Liver (tissue), 9 donors: ENCODE data around the gene MTCH2. TPM values are rescaled to one million over a fixed set of nuclear protein-coding genes. Genes with fewer than 3 reads are reported as not detected.

Experiments
- DNase-seq: peaks from one replicate; pipeline ENCODE4 v3.0.0-alpha.2; 2017; ENCODE audit warnings: low spot score
- H3K27ac ChIP-seq, 2 donors: one replicate each; pipeline ENCODE4 v1.7.0; 2013; ENCODE audit warnings: inconsistent platforms in 2 of 2, low read length in 2 of 2, control low read depth in 1 of 2, low read depth in 1 of 2, mild to moderate bottlenecking in 1 of 2
- H3K27me3 ChIP-seq, 4 donors: one replicate each; pipeline versions ENCODE4 v1.6.1 to v1.7.0; 2013; ENCODE audit warnings: low read length in 3 of 4, inconsistent platforms in 1 of 4, mild to moderate bottlenecking in 1 of 4, moderate library complexity in 1 of 4; ENCODE audit not compliant: control insufficient read depth in 4 of 4, insufficient read depth in 4 of 4
- H3K36me3 ChIP-seq, 4 donors: one replicate each; pipeline versions ENCODE4 v1.6.1 to v1.7.0; 2013; ENCODE audit warnings: low read length in 3 of 4, mild to moderate bottlenecking in 3 of 4, low read depth in 1 of 4, moderate library complexity in 1 of 4; ENCODE audit not compliant: control insufficient read depth in 4 of 4, insufficient read depth in 3 of 4
- H3K4me1 ChIP-seq, 4 donors: one replicate each; pipeline versions ENCODE4 v1.6.1 to v1.7.0; 2013; ENCODE audit warnings: low read length in 3 of 4, mild to moderate bottlenecking in 3 of 4, moderate library complexity in 1 of 4; ENCODE audit not compliant: control insufficient read depth in 4 of 4, insufficient read depth in 4 of 4
- H3K4me3 ChIP-seq, 3 donors: one replicate each; pipeline versions ENCODE4 v1.6.1 to v1.7.0; 2013; ENCODE audit warnings: low read length in 3 of 3, control low read depth in 1 of 3, low read depth in 1 of 3, mild to moderate bottlenecking in 1 of 3
- H3K9ac ChIP-seq, 2 donors: one replicate each; pipeline ENCODE4 v1.7.0; 2013; ENCODE audit warnings: low read length in 2 of 2, mild to moderate bottlenecking in 2 of 2, moderate library complexity in 2 of 2, control low read depth in 1 of 2, low read depth in 1 of 2
- H3K9me3 ChIP-seq, 4 donors: one replicate each; pipeline versions ENCODE4 v1.6.1 to v1.7.0; 2013; ENCODE audit warnings: low read length in 3 of 4; ENCODE audit not compliant: control insufficient read depth in 4 of 4
- EGR1 ChIP-seq, 2 donors: IDR thresholded peaks; 2 replicates each; pipeline ENCODE4 v1.6.1; 2016 to 2018; ENCODE audit warnings: antibody characterized with exemption in 2 of 2, low read depth in 2 of 2
- FOXA1 ChIP-seq: IDR thresholded peaks from 2 replicates; pipeline ENCODE4 v1.6.1; 2016; ENCODE audit warnings: antibody characterized with exemption
- FOXA2 ChIP-seq: IDR thresholded peaks from 2 replicates; pipeline ENCODE4 v1.6.1; 2016; ENCODE audit warnings: antibody characterized with exemption
- HNF4A ChIP-seq, 2 donors: conservative IDR thresholded peaks; 2 replicates each; pipeline ENCODE4 v1.6.1; 2016; ENCODE audit warnings: antibody characterized with exemption in 2 of 2, mild to moderate bottlenecking in 2 of 2
- HNF4G ChIP-seq: IDR thresholded peaks from 2 replicates; pipeline ENCODE4 v1.6.1; 2016; ENCODE audit warnings: antibody characterized with exemption
- JUND ChIP-seq, 2 donors: IDR thresholded peaks; 2 replicates each; pipeline ENCODE4 v1.6.1; 2016; ENCODE audit warnings: antibody characterized with exemption in 2 of 2
- NR2F2 ChIP-seq: IDR thresholded peaks from 2 replicates; pipeline ENCODE4 v1.6.1; 2016; ENCODE audit warnings: antibody characterized with exemption
- RAD21 ChIP-seq, 2 donors: IDR thresholded peaks; 2 replicates each; pipeline ENCODE4 v1.6.1; 2016; ENCODE audit warnings: antibody characterized with exemption in 2 of 2, mild to moderate bottlenecking in 2 of 2
- REST ChIP-seq: IDR thresholded peaks from 2 replicates; pipeline ENCODE4 v1.6.1; 2016; ENCODE audit warnings: antibody characterized with exemption, mild to moderate bottlenecking
- SP1 ChIP-seq: IDR thresholded peaks from 2 replicates; pipeline ENCODE4 v1.6.1; 2018; ENCODE audit warnings: antibody characterized with exemption, mild to moderate bottlenecking
- TAF1 ChIP-seq: conservative IDR thresholded peaks from 2 replicates; pipeline ENCODE4 v1.6.1; 2016; ENCODE audit warnings: antibody characterized with exemption, mild to moderate bottlenecking
- YY1 ChIP-seq: IDR thresholded peaks from 2 replicates; pipeline ENCODE4 v1.6.1; 2016; ENCODE audit warnings: antibody characterized with exemption, mild to moderate bottlenecking
- WGBS: extraction: QIAGEN DNeasy Blood & Tissue Kit; methylation state at CpG from one replicate; pipeline ENCODE4 v1.1.7; 2013; 5-methylcytosine and 5-hydroxymethylcytosine counted together
- polyA plus RNA-seq, 2 donors: library from polyadenylated mRNA; stranded (reverse) in 1 of 2; unstranded in 1 of 2; fragments of 200-250 nt in 1 of 2; fragments of >200 nt in 1 of 2; fragmentation: Nextera tagmentation in 1 of 2; extraction: Ambion mirVana in 1 of 2; gene quantifications; one replicate each; pipeline versions ENCODE4 v1.2.1 to v1.2.3, GENCODE V29; 2013 to 2015
- total RNA-seq, 2 donors: library from RNA; depleted of rRNA; stranded (reverse); fragments of >200 nt; gene quantifications; one replicate each; pipeline ENCODE4 v1.2.3, GENCODE V29; 2014
- TF ChIP-seq, protein P1 (sequence below): fragments of 150-350 bp; IDR thresholded peaks from 2 replicates; pipeline ENCODE4 v1.5.1; 2017; ENCODE audit warnings: improper control_type of control experiment, low read depth, low read length; ENCODE audit not compliant: missing input control
- TF ChIP-seq, protein P2 (sequence below): IDR thresholded peaks from 2 replicates; pipeline ENCODE4 v1.6.1; 2016; ENCODE audit warnings: antibody characterized with exemption
- TF ChIP-seq, protein P3 (sequence below): IDR thresholded peaks from 2 replicates; pipeline ENCODE4 v1.6.1; 2016; ENCODE audit warnings: antibody characterized with exemption
- donor health status: healthy.
- donor health status: healthy.
- donor health status: healthy.
- donor health status: healthy.
- donor health status: healthy.

MTCH2 gene
- total and polyA plus RNA-seq, 4 donors: 62.5 to 304 (median 126) TPM

- 73% methylated on average over 3 of the region's 3 CpGs for WGBS
- Histone ChIP-seq H3K27me3 (no peaks in the 10 kb centered on the region), H3K9ac (no peak overlapping the region), H3K27ac (no peak overlapping the region), H3K4me3 (no peak overlapping the region), H3K9me3 (no peaks in the 10 kb centered on the region), H3K36me3 (peaks cover 8 to 44% (median 37%) of the 10 kb centered on the region in 4 donors), H3K4me1 (no peaks in the 10 kb centered on the region)
- TF ChIP-seq FOXA1 (no peak), RAD21 (IDR thresholded peaks at IDR 0.05) (no peak), EGR1 (IDR thresholded peaks at IDR 0.05; ENCODE audit: low read depth in 2 of 2) (no peak)
- no peak for DNase-seq
Observed at GRCh38 chr11:47617417-47617809, 24.9 kb downstream of the MTCH2 start.

DNA sequence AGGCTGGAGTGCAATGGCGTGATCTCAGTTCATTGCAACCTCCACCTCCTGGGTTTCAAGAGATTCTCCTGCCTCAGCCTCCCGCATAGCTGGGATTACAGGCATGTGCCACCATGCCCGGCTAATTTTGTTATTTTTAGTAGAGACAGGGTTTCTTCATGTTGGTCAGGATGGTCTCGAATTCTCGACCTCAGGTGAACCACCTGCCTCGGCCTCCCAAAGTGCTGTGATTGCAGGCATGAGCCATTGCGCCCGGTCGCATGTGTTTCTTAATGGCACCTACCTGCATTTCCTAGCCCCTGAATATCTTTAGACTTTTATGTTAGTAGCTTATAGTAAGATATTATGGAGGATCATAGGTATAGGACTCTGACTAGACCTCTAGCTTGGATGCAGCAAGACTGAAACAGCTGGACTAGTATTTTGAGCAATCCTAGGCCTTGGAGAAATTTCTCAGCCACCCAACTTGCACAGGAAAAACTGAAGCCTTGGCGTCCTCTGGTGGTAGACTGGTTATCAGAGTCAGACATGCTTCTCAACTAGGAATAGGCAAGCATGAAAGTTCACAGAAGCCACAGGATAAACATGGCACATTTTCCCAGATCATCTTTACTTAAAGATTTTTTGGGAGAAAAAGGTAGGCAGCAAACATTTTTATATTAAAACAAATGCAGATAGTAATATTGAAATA lies 25.5 kb downstream of the MTCH2 start:
- no peak overlapping the region for H3K27ac ChIP-seq
- no peak for DNase-seq
- TF ChIP-seq SP1 (no peak), RAD21 (IDR thresholded peaks at IDR 0.05) (peak; percentile 61 to 73)
- TF ChIP-seq, protein P1, sequence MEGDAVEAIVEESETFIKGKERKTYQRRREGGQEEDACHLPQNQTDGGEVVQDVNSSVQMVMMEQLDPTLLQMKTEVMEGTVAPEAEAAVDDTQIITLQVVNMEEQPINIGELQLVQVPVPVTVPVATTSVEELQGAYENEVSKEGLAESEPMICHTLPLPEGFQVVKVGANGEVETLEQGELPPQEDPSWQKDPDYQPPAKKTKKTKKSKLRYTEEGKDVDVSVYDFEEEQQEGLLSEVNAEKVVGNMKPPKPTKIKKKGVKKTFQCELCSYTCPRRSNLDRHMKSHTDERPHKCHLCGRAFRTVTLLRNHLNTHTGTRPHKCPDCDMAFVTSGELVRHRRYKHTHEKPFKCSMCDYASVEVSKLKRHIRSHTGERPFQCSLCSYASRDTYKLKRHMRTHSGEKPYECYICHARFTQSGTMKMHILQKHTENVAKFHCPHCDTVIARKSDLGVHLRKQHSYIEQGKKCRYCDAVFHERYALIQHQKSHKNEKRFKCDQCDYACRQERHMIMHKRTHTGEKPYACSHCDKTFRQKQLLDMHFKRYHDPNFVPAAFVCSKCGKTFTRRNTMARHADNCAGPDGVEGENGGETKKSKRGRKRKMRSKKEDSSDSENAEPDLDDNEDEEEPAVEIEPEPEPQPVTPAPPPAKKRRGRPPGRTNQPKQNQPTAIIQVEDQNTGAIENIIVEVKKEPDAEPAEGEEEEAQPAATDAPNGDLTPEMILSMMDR: peak; percentile 32
- peaks cover 8 to 38% (median 32%) of the 10 kb centered on the region in 4 donors for H3K36me3 ChIP-seq
- H3K9ac ChIP-seq: no peak overlapping the region
- no peaks in the 10 kb centered on the region for H3K4me1 ChIP-seq
- no peaks in the 10 kb centered on the region for H3K27me3 ChIP-seq
- no peaks in the 10 kb centered on the region for H3K9me3 ChIP-seq
- no peak overlapping the region for H3K4me3 ChIP-seq
- 93% methylated on average over 10 of the region's 10 CpGs for WGBS

GRCh38 chr11:47615249-47615648 lies 27.1 kb downstream of the MTCH2 start:
- TF ChIP-seq, protein P2, sequence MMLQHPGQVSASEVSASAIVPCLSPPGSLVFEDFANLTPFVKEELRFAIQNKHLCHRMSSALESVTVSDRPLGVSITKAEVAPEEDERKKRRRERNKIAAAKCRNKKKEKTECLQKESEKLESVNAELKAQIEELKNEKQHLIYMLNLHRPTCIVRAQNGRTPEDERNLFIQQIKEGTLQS: no peak
- no peak for TF ChIP-seq FOXA1
- TF ChIP-seq HNF4G: no peak
- no peak for TF ChIP-seq JUND (IDR thresholded peaks at IDR 0.05)
- TF ChIP-seq EGR1 (IDR thresholded peaks at IDR 0.05; ENCODE audit: low read depth in 2 of 2): no peak
- TF ChIP-seq TAF1: no peak
- H3K4me3 ChIP-seq: no peak overlapping the region
- no peaks in the 10 kb centered on the region for H3K27me3 ChIP-seq
- no peak overlapping the region for H3K27ac ChIP-seq
- H3K9me3 ChIP-seq: no peaks in the 10 kb centered on the region
- peaks cover 5 to 25% (median 23%) of the 10 kb centered on the region in 4 donors for H3K36me3 ChIP-seq
- H3K9ac ChIP-seq: no peak overlapping the region
- no peak for DNase-seq
- no peaks in the 10 kb centered on the region for H3K4me1 ChIP-seq

- H3K9ac ChIP-seq: no peak overlapping the region
- no peaks in the 10 kb centered on the region for H3K9me3 ChIP-seq
- no peaks in the 10 kb centered on the region for H3K27me3 ChIP-seq
- no peak for DNase-seq
- H3K4me1 ChIP-seq: no peaks in the 10 kb centered on the region
- H3K27ac ChIP-seq: no peak overlapping the region
- H3K4me3 ChIP-seq: no peak overlapping the region
- 74% methylated on average over 6 of the region's 6 CpGs for WGBS
- H3K36me3 ChIP-seq: peaks cover 0 to 15% (median 6%) of the 10 kb centered on the region in 4 donors
- TF ChIP-seq JUND (IDR thresholded peaks at IDR 0.05) (no peak), NR2F2 (no peak), TAF1 (no peak), FOXA1 (no peak), RAD21 (IDR thresholded peaks at IDR 0.05) (no peak), FOXA2 (no peak), REST (no peak), HNF4G (no peak), HNF4A (conservative IDR thresholded peaks at IDR 0.05) (no peak), SP1 (no peak), YY1 (no peak)
- TF ChIP-seq, protein P3, sequence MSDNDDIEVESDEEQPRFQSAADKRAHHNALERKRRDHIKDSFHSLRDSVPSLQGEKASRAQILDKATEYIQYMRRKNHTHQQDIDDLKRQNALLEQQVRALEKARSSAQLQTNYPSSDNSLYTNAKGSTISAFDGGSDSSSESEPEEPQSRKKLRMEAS: no peak
- TF ChIP-seq, protein P2: no peak
Observed at GRCh38 chr11:47611348-47611794, 31.0 kb downstream of the MTCH2 start.
